NCI-H1436 (cell line): ENCODE measurements around the gene GPR78.

ENCODE experiments used
- DNase-seq: peaks from one replicate; lab custom pipeline; 2025; lab: John Stamatoyannopoulos, UW

The GPR78 gene

DNA sequence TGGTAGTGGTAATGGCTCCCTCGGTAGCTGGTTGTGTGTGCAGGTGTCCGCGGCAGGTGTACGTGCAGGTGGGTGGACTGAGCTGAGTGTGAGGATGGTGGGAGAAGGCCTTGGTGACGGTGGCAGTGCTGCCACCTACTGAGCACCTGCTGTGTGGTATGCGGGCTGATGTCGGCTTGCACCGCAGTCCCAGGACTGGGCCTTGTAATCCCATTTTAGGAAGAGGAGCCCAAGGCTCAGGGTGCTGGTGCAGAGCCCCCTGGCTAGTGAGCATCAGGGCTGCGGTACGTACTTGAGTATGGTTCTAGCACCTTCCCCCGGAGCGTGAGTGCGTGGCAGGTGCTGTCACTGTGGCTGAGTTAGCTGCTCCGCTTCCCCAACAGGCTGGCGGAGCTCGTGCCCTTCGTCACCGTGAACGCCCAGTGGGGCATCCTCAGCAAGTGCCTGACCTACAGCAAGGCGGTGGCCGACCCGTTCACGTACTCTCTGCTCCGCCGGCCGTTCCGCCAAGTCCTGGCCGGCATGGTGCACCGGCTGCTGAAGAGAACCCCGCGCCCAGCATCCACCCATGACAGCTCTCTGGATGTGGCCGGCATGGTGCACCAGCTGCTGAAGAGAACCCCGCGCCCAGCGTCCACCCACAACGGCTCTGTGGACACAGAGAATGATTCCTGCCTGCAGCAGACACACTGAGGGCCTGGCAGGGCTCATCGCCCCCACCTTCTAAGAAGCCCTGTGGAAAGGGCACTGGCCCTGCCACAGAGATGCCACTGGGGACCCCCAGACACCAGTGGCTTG, 6.7 kb downstream of the GPR78 start:
- DNase-seq, result no peak

GRCh38 chr4:8587469-8588195, 7.4 kb downstream of the GPR78 start:
- no peak for DNase-seq

GRCh38 chr4:8588196-8588470, 7.9 kb downstream of the GPR78 start:
- DNase-seq, result no peak

DNA sequence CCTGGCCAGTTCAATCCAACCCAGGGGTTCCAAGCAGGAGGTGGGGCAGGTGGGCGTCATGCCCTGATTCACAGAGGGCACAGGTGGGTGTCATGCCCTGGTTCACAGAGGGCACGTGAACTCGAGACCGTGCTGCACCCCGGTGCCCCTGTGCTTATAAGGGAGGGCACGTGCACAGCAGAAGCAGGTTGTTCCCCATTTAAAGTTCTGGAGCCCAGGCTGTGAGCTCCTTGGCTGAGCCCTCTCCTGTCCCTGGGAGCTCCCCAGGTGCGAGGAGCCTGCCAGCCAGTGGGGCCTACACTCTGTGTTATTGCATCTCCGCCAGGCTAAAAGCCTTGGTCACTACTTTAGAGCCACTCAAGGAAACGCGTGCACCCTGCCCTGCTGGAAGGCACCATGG, 9.1 kb downstream of the GPR78 start:
- no peak for DNase-seq

DNA sequence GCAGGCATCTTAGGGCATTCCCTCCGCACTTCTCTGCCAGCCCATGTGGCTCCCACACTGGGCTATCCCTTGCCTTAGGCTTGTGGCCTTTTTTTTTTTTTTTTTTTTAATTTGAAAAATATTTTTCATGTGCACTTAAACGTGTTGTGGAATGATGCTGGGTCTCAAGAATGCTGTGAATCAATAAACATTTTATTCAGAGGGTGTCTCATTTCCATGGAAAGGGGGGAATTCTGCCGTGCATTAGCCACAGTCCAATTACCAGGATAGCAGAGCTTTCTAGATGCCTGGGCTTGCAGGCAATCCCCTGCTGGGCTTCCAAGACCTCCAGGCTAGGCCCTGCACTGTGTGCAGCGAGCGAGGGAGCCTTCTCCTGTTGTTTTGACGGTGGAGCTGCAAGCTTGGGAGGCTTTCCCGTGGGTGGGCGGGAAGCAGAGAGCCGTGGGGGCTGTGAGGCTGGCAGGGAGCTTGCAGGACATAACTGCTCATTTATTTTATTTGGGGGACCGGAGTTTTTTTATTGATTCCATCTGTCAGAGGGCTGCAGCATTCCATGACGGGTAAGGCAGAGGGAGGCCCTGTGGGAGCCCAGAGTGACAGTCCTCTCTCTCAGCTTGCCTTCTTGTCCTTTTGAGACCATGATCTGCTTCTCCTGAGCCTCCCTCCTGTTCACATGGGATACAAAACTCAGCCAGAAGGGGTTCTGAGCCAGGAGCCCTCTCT, 9.8 kb downstream of the GPR78 start:
- no peak for DNase-seq

GRCh38 chr4:8590546-8590880, 10.3 kb downstream of the GPR78 start:
- no peak for DNase-seq

GRCh38 chr4:8591114-8591513, 10.9 kb downstream of the GPR78 start:
- DNase-seq, result no peak

DNA sequence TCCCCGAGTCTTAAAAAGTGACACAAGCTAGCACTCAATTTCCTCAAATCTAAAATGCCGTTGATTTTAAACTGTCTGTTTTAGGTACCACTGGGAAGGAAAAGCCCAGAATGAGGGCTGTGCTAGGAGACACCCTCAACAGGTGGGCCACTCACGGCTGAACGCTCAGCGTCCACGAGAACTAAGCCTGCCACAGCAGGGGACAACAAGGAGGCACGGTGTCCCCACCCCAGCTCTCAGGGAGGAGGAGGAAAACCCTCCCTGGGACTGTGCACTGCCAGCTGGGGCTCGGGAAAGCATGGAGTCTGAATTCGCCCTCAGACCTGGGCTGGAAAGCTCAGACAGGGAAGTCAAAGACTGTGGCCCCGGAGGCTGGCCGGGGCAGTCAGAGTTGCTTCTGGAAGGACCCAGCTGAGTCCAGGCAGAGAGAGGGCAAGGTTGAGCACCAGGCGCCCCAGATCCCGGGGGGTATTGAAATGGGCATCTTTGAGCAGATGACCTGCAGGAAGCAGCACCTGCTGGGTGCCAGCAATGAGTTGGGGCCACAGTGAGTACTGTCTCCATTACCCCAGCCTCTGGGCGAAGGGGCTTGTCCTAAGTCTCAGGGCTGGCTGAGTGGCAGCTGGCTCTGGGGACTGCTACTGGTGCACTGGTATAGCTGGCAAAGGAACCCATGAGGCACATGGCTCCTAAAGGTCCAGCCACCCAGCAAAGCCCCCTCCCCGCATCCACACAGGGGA, 11.6 kb downstream of the GPR78 start:
- no peak for DNase-seq

DNA sequence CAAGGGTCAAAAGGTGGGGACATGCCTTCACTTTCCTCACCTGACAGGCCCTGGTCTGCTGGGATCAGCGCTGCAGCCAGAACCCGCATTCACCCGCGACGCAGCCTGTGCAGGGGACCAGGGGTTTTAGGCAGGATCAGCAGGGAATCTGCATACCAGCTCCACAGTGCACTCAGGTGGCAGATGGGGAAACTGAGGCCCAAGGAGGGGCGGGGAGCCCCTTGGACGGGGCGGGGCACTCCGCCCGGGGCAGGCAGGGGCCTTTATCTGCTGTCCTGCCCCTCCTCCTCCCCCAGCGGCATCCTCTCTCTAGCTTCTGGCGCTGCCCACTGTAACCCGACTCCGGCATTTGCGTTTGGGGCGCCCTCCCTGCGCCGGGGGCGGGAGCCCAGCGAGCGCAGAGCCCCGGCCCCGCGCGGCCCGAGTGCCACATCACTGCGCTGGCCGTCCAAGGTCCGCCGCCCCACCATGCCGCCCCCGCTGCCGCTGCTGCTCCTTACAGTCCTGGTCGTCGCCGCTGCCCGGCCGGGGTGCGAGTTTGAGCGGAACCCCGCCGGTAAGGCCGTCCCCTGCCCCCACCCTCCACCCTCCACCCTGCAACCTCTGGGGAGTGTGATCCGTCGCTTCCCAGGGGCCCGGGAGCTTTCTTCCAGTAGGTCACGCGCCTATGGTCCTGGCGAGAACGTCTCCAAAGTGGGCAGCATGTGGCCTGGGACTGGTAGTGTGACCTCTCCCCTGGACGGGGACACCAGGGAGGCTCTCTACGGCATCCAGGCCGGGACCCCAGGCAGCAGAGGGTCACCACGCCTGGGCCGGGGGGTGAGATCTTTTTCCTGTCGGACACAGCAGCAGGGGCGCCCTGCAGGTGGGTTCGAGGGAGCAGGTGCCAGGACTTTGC, 12.4 kb downstream of the GPR78 start, which contains the start of gene CPZ:
Gene CPZ (plus strand): TSS at position 400 of the 898 bp plus-strand sequence. CDS start 69 bp downstream, at position 469.
- no peak for DNase-seq

- DNase-seq, result no peak
Observed at GRCh38 chr4:8593264-8594096, 13.3 kb downstream of the GPR78 start.

DNA sequence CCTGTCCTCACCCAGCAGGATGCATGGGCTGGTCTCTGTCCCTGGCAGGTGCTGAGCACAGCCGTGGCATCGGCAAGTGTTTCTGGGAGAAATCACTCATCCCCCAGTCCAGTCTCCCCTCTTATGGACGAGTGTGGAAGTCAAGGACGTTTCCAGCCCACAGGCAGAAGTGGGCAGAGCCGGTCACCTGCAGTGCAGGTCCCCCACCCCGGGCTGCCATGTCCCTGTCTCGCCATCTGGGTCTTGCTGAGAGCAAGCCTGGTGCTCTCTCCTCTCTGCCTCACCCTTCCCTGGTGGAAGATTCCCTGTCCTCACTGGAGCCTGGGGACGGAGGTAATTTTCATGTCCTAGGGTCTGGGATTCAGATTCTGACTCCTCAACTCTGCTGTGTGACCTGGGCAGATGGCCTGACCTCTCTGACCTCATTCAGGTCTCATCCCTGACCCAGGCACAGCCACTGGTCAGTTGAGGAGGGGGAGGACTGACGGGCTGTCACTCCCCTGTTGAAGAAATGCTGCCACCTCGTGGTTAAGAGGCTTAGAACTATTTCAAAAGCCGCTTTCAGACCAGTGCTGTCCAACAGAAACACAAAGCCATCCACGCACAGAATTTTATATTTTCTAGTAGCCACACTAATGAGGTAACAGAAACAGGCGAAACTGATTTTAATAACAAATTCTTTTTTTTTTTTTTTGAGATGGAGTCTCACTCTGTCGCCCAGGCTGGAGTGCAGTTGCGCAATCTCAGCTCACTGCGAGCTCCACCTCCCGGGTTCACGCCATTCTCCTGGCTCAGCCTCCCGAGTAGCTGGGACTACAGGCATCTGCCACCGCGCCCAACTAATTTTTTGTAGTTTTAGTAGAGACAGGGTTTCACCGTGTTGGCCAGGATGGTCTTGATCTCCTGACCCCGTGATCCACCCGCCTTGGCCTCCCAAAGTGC, 14.2 kb downstream of the GPR78 start:
- DNase-seq, result no peak

DNA sequence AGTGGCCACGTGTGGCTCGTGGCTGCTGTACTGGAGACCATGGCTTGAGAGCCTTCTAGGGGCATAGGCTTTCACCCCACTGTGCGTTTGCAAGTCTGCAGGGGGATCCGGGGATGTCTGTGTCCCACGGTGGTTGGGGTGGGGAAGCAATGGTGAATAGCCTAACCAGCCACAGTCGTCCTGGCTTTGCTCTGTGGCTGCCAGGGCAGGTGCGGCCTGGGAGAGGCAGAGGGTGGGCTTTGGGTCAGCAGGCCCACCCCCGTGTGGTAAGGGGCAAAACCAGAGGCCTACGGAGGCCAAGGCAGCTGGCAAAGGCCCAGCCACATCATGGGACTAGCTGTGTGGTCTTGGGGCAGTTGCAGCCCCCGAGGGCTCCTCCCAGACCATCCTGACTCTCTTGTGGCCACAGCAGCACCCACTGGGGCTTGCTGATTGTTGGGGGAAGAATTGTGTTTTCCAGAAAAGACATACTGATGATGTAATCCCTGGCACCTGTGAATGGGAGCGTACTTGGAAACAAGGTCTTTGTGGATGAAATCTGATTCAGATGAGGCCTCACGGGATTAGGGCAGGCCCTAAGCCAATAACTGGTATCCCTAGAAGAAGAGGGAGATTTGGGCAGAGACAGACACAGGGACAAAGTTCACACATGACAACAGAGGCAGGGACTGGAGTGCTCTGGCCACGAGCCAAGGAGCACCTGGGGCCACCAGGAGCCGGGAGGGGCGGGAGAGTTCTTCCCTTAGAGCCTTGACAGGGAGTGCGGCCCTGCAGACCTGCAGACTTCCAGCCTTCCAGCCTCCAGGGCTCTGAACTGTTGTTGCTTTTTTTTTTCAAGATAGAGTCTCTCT, 15.3 kb downstream of the GPR78 start:
- DNase-seq, result no peak

DNA sequence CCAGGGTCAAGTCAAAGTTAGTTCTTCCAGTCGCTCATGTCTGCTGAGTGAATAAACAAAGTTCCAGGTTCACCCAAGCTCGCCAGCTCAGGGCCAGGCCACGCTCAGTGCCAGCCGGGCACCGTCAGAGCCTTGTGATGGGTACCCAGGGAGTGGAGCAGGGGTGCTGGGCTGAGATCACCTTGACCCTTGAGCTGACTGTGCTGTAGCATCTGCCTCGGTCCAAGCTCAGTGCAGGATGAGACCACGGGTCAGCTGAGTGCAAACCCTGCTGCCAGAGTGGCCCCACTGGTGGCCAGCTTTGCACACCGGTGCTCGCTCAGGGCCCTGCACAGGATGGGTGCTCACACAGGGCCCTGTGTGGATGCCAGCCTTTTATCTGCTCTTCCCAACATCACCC, 16.7 kb downstream of the GPR78 start:
- DNase-seq, result no peak

- DNase-seq, result no peak
Observed at GRCh38 chr4:8597319-8597718, 17.1 kb downstream of the GPR78 start.

DNA sequence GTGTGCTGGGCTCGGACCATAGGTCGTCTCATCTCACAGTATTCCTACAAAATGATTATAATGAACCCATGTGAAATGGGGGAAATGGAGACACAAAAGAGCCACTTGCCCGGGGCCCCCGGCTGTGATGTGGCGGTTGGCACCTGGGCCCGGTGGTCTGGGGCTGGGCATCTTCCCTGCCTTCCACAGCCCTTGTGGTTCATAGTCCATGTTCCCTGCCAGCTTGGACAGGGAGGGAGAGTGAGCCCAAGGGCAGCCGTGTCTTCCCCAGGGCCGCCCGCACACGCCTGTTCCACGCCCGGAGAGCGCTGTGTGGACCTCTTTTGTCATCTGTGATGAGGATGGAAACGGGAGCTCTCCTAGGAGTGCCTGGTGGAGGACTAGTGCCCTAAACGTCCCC, 17.6 kb downstream of the GPR78 start:
- DNase-seq, result no peak

GRCh38 chr4:8598391-8599090, 18.3 kb downstream of the GPR78 start:
- no peak for DNase-seq

GRCh38 chr4:8599091-8599460, 18.9 kb downstream of the GPR78 start:
- DNase-seq, result no peak

GRCh38 chr4:8599657-8600056, 19.5 kb downstream of the GPR78 start:
- no peak for DNase-seq
